HG03095 (cell line): ENCODE results near the gene C14orf132.

Source experiments
- ATAC-seq: cut with Tn5 transposase; IDR thresholded peaks from one replicate; pipeline ENCODE4 v1.9.1; 2021; ENCODE audit warnings: moderate library complexity; ENCODE audit not compliant: unreplicated experiment

Gene C14orf132

DNA sequence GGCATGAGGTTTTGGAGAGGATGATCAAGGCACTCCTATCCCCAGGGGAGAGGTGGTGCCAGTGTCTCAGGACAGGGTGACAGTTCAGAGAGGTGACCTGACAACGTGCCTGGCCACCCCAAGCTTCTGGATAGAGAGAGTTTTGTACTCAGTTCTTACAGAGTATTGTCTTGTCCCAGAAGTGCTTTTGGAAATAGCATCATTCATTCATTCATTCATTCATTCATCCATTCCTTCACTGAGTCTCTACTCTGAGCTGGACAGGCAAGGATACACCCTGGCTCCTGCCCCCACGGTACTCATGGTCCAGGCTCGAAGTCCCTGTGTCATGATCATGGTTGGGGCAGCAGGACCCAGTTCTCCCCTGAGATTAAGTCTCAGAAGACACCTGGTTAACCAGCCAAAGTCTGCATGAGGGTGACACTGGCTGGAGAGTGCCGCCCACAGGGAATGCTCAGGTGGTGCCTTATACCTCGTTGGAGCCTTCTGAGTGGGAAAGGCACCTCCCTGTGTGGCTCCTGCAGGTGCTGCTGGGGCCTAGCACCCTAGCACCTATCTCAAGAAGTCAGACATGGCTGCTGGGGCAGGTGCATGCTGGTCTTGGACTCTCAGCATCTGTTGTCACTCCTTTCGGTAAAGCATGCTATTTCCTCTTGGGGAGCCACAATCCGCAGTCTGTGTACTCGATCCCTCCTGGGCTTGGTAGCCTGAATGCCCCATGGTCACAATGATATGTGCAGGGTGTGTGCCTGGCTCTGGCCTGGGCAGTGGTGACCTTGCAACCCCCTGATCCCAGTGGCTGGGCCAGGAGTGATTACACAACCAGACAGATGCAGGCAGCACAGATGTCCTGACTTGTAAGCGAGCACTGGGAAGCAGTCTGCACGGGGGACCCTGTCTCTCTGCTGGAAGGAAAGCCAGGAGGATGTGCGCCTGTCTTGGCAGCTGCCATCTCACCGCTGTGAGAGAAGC lies 57.8 kb downstream of the C14orf132 start:
- ATAC-seq: no peak

DNA sequence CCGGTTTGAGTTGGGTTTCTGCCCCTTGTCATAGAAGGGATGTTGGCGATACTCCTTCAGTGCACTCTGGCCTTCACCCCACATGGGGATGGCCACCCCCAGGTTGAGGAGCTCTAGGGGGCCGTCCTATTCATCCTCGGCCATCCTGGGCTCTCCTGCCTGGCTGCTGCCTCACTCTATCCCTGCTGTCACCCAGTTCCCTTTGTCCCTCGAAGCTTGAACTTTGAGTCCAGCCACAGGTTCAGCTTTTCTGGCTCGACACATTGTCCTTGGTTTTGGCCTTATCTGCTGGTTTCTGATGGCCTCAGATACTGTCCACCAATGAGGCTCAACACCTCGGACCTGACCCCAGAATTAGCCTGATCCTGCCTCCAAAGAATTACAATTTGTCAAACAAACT lies 58.6 kb downstream of the C14orf132 start:
- no peak for ATAC-seq

DNA sequence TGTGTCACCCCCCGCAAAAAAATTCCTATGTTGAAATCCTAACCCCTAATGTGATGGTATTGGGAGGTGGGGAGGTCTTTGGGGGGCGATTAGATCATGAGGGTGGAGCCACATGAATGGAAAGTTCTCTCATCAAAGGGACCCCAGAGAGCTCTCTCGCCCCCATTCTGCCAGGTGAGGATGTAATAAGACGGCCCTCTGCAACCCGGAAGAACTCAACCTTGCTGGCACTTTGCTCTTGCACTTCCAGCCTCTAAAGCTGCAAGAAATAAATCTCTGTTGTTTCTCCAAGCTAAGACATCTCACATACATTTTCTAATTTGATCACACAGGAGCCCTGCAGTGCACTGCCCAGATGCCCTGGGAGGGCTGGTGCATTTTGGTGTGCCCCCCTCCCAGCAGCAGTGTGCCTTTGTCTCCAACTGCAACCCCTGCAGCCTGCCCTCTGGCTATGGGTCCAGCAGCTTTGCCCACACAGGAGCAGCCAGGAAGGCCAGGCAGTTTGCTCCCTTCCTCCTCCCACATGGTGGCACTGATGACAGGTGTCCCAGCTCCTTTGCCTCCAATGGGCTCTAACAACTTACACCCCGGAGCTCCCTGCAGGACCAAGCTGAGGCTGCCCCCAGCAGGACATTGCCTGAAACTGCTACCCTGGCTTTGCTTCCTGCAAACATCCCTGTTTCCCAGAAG lies 59.3 kb downstream of the C14orf132 start:
- ATAC-seq: no peak

DNA sequence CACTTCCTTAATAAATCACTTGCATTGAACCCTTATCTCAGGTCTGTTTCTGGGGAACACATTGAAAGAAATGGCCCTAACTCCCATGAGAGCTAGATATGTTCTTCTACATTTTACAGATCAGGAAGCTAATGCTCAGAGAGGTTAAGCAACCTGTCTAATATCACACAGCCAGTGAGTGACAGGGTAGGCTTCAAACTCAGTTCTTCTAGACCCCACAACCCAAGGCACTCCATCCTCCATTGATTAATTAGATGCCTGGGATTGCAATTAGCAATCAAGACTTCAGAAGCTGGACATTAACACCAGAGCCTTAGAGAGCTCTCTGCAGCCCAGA lies 59.8 kb downstream of the C14orf132 start:
- ATAC-seq: no peak

DNA sequence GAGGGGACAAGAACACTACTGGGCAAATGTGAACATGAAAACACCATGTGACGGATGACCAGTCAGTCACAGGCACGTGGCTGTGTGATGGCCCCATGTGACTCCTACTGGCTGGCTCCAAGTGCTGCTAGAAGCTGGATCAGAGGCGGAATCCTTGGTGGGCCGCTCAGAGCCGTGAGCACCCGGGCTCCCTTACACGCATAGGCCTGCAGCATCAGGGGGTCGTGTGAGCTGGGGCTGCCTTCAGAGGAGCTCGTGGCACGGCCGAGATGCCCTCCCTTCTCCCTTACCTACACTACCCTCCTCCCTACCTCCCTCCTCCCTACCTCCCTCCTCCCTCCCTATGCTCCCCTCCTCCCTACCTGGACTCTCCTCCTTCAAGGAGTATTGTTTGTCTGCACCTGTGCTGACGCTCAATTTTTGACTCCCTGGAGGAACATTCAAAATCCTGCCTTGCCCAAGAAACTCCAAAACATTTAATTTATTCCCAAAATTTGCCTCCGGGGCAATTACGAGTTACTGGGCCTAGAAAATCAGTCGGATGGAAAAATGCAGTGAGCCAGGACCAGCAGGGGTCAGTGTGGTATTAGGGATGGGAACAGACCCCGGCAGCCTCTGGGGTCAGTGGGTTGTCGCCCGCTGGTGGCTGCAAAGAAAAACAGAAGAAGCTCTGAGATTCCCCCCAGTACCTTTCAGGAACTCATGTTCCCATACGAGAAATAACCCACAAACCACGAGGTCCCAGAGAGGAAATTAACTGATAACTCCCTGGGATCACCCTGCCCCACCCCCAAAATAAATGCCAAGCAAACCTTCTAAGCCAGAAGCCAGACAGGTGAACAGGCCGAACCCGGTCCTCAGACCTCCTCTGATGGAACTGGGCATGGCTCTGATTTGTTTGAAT lies 61.3 kb downstream of the C14orf132 start:
- no peak for ATAC-seq

DNA sequence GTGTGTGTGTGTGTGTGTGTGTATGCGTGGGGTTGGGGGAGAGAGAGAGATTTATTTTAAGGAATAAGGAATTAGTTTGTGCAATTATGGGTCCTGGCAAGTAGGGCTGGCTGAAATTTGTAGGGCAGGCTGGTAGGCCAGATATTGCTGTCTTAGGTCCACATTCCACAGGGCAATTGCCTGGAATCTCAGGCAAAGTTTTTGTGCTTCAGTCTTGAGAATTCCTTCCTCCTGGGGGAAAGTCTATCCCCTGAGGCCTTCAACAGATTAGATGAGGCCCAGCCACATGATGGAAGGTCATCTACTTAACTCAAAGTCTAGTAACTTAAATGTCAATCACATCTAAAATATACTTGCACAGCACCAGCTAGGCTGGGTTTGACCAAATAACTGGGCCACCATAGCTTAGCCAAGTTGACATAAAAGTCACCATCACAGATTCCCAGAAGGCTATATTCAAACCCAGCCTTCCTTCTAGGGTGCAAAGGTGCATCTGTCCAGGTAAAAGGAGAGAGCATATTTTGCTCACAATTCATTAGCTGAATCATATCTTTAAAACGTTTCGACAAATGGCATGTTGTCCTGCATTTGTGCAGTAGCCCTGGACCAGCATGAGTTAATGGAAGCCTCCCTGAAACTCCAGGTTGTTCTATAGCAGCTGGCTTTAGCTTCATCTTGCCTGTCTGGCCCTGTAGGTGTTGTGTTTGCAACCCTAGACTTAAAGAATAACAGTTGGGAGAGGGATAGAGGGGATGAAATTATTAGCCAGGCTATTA lies 63.1 kb downstream of the C14orf132 start:
- no peak for ATAC-seq

DNA sequence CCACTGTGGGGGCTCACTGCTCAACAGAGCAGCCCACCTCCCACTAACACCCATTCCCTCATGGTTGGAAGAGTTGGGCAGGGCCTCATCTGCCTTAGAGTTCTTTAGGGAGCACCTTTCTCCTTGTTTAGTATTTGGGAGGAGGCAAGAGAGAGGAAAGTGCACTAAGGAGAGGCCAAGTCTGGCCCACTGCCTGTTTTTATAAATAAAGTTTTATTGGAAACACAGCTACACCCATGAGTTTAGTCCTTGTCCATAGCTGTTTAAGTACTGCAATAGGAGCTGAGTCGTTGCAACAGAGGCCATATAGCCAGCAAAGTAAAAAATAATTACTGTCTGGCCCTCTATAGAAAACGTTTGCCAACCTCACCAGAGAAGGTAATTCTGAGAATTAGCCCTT lies 63.9 kb downstream of the C14orf132 start:
- ATAC-seq: no peak

DNA sequence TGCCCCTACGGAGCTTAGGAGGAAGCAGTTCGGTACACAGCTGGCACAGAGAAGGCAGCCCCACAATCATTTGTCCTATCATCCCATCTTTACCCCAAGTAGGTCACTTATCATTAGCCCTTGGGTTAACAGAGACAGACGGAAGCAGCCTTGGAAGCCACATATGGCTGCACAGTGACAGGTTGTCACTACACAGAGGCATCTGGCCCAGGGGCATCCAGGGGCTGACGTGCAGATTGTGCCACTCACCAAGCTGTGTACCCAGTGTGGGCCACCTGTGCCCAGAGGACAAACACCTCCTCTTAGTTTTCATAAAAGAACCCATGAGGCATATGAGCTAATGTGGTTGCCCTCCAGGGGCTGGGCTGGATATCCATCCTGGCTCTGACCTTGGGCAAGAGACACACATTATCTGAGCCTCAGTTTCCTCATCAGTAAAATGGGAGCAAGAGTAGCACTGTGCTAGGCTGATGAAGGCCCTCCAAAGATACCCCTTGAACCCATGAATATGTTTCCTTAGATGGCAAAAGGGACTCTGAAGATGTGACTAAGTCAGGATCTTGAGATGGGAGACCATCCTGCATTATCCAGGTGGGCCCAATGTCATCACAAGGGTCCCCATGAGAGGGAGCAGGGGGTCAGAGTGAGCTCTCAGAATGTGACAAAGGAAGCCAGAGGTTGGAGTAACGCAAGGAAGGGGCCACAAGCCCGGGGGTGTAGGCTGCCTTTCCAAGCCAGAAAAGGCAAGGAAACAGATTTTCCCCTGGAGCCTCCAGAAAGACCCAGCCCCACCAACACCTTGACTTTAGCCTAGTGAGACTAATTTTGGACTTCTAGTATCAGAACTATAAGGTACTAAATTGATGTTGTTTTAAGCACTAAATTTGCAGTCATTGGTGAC lies 64.6 kb downstream of the C14orf132 start:
- no peak for ATAC-seq

DNA sequence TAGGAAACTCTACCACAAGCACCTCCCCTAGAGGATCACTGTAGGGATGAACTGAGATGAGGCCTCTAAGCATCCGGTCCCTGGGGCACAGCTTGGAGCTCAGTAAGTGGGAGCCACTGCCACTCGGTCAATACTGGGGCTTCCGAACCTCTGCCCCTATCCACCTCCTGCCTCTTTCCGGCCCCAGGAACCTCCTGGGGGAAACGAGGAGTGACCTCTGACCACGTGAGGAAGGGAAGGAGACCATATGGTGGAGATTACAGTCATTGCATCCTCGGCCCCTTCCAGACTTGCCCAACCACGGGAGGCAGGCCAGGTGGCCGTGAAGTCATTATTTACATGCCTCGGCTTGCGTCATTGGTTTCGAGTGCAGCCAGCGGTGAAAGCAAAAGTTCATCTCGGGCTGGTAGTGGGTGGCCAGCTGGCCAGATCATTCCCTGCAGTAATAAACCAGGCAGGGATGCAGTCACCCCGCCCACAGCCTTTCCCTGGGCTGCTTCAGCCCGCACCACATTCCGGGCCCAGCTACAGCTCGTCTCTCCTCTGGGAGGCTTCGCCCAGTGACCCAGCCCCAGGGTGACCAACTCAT lies 65.4 kb downstream of the C14orf132 start:
- no peak for ATAC-seq

DNA sequence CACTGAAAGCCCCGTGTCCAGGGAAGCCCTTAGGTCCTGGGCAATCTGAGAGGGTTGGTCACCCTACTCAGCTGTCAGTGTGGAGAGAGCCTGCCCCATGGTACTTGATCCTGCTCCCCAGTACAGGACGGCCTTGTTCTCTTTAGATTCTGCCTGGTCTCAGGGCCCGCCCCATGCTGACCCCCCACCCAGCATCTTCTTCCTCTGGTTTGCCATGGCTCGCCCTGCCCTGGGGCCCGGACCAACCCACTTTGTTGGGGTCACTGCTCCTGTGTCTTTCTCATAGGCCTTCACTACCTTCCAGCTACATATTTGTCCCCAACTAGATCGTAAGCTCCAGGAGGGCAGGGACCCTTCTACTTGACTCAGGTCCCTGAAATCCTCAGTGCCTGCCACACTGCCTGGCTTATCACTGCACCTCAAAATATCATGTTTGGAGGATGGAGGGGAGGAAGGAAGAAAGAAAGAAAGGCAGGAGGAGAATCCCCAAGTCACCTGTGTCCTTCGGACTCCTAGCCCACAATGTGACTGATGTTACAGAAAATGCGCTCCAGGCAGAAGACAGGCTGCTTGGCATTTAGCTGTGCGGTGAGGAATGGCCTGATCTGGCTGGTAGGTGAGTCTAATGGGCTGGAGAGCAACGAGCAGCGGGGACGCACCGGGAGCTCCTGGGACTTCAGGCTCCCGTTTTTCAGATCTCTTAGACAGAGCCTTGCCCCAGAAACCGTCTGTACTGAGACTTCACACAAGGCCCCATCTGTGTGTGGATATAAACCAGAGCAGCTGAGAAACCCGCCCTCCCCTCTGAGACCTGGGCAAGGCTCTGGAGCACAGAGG lies 66.1 kb downstream of the C14orf132 start:
- no peak for ATAC-seq

DNA sequence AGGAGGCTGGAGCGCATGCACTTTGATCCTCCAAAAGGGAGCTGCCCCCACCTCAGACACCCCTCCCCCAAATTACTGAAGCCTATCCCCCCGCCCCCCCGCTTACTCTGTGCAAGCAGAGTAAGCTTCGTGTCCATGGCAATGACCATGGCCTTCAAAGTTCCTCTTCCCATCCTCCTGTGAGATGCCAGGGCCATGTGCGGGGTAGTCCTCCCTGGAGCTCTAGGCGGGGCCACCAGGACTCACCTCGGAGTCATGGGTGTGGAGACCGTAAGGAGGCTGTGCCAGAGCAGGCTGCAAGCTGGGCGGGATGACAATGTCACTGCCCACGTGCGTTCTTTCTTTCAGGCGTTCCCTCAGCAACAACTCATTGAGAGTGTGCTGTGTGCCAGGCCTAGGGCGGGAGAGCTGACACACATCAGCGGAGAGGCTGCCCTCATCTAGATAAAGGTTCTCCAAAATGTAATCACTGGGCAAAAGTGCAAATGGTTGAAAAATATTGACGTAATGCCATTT lies 66.8 kb downstream of the C14orf132 start:
- no peak for ATAC-seq

DNA sequence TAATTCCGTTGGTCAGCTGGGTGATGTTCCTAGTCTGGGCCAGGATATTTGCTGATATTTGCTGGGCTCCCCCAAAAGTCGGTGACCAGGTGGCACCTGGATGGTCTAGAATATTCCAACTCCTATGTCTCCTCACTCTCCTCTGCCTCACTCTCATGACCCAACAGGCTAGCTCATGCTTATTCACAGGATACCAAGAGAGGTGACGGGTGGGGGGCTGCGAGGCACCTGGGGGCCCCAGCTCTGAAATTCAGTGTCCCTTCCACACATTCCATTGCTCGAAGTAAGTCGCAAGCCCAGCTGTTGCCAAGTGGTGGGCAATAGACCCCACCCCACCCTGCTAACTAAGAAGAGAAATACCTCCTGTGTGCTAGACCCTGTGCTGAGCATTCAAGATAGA lies 67.7 kb downstream of the C14orf132 start:
- ATAC-seq: no peak

DNA sequence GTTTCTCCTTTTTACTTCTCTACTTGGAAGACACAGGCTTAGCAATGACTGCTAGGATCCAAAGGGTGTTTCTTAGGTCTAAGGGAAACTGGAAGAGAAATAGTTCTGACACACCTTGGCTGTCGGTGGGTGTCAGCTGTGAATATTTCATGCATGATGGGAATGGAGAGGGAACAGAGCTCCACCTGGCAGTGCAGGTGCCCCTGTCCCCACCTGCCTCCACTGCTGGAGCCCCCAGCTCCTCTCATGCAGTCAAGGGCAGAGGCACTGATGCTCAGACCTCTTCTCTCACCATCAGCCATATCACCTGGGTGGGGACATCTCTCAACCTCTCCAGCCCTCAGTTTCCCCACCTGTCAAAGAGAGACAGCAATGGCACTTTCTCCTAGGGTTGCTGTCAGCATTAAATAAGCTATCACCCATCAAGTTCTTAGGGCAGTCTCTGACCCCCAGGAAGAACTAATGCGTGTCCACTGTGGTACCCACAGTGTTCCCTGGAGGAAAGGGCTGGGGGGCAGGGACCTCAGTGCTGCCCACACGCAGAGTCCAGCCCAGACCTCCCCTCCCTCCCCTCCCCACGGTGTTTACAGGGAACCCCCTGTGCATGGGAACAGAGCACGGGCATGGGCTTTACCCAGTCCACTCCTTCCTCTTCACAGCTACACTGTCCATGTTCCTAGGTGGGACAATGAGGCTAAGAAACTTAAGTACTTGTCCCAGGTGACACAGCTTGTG lies 69.1 kb downstream of the C14orf132 start:
- ATAC-seq: no peak

DNA sequence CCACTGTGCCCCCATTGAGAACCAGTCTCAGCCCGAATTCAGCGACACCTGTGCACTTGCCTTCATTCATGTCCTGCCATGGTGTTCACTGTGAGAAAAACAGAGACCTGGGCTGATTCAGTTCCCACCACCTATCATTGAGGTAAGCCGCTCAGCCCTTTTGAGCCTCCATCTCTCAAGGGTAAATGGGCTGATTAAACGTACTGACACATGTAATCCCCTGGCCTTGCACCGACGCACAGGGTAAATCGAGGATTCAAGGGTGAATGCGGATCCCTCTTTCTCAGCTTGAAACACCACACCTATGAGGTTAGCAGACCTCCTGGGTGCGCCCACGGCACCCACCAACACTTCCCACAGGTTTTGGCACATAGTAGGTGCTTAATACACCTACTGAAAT lies 69.7 kb downstream of the C14orf132 start:
- no peak for ATAC-seq

DNA sequence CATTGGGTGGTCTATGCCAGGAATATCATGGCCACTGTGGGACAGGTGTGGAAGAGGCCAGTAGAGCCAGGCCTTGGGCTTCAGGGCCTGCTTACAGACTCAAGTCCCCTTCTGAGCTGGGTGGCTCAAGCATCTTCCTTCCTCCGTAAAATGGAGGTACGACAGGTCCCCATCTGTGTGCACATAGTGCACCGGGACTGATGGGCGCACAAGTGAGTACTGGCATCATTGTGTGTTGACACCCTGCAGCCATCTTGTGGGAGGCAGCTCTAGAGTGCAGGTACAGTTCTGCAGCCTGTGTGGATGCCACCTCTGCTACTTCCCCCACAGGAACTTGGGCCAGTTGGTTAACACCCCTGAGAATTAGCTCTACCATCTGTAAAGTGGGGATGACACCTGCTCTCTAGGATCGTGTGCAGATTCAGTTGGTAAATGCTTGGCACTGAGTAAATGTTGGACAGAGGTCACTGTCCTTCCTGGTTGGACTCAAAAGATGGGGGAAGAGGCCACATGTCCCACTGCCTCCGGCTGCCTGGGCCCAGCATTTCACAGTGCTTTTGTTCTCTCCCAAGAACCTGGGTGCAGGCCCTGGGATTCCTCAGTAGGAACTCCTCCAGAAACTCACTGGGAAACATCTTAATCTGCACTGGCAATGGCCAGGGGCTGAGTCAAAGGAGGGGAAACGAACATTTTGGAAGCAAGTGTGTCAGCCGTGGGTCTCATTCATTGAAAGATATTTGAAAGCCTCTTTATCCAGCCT lies 70.6 kb downstream of the C14orf132 start:
- no peak for ATAC-seq

DNA sequence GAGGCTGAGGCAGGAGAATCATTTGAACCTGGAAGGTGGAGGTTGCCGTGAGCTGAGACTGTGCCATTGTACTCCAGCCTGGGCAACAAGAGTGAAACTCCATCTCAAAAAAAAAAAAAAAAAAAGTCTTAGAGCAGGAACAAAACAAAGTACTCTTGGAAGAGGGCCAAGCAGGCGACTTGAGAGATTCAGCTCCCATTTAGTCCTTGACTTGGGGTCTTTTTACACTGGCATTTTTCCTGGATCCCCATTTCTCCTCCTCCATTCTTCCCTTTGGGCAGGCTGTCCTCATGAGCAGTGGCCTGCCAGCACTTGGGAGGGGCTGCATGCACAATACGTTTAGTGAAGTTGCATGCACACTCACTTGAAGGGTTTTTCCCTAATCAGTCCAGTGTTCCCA lies 72.9 kb downstream of the C14orf132 start:
- no peak for ATAC-seq

DNA sequence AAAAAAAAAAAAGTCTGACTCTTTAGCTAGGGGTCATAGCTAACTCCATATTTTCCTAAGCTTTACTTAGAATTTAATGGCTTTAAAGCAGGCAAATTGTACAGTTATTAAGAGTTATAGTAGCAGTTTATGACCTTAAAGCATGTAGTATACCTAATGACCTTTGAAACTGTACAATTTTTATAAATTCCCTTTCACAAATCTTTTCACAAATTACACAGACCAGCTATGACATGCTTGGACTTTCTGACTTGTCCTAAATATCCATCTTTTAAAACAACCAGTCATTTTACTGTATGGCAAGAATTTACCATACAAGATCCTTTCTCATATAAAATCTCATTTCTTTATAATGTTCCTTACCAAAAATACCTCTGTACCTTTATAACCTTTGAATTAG lies 74.8 kb downstream of the C14orf132 start:
- ATAC-seq: no peak
